Cardiac muscle cell (in vitro differentiated cells and primary cell): Measurements from ENCODE around the gene MKX. TPM values are rescaled to one million over a fixed set of nuclear protein-coding genes. Genes with fewer than 3 reads are reported as not detected.

Source experiments
- DNase-seq, 2 donors: peaks; one replicate each; pipeline versions ENCODE4 v3.0.0 to v3.0.0-alpha.2; 2010 to 2017; ENCODE audit warnings: low read depth in 1 of 2, low spot score in 1 of 2
- H3K27ac ChIP-seq: fragments of 200-600 bp; sonication (generic); 2 replicates; pipeline ENCODE4 v1.5.1; 2016
- H3K27me3 ChIP-seq: fragments of 200-600 bp; sonication (generic); 2 replicates; pipeline ENCODE4 v1.6.0; 2016; ENCODE audit warnings: control low read depth
- H3K36me3 ChIP-seq: fragments of 200-600 bp; sonication (generic); 2 replicates; pipeline ENCODE4 v1.5.1; 2016; ENCODE audit warnings: control low read depth
- H3K4me1 ChIP-seq: fragments of 200-600 bp; sonication (generic); 2 replicates; pipeline ENCODE4 v1.8.1; 2017; ENCODE audit warnings: low read depth, mild to moderate bottlenecking, mixed run types
- H3K4me3 ChIP-seq: fragments of 200-600 bp; sonication (generic); 2 replicates; pipeline ENCODE4 v1.5.1; 2016; ENCODE audit warnings: mild to moderate bottlenecking
- H3K9me3 ChIP-seq: fragments of 200-600 bp; sonication (generic); 2 replicates; pipeline ENCODE4 v1.5.1; 2017; ENCODE audit warnings: low read depth, mild to moderate bottlenecking, control low read depth
- CTCF ChIP-seq: IDR thresholded peaks from 2 replicates; pipeline ENCODE4 v1.5.1; 2012; ENCODE audit warnings: low read depth, mild to moderate bottlenecking, low read length
- polyA plus RNA-seq: library from polyadenylated mRNA; unstranded; fragments of >200 nt; fragmentation: Nextera tagmentation; extraction: Ambion mirVana; gene quantifications from 2 replicates; pipeline ENCODE4 v1.2.1, GENCODE V29; 2016
- total RNA-seq: library from RNA; depleted of rRNA; stranded (reverse); fragments of >200 nt; gene quantifications from 2 replicates; pipeline ENCODE4 v1.2.3, GENCODE V29; 2016

Gene MKX
- total and polyA plus RNA-seq, 2 experiments from 2014 or later = 0.39 TPM; not detected in 1

- no peaks in the 10 kb centered on the region for H3K27me3 ChIP-seq
- no peaks in the 10 kb centered on the region for H3K4me1 ChIP-seq
- H3K27ac ChIP-seq = no peak overlapping the region
- H3K9me3 ChIP-seq = no peaks in the 10 kb centered on the region
- H3K36me3 ChIP-seq = no peaks in the 10 kb centered on the region
- no peak overlapping the region for H3K4me3 ChIP-seq
- TF ChIP-seq CTCF = no peak
- DNase-seq = no peak
Observed at GRCh38 chr10:27638071-27638750, 107.4 kb downstream of the MKX start.

GRCh38 chr10:27637601-27638000 lies 108.0 kb downstream of the MKX start:
- H3K4me1 ChIP-seq = no peaks in the 10 kb centered on the region
- DNase-seq = no peak
- H3K9me3 ChIP-seq = no peaks in the 10 kb centered on the region
- H3K36me3 ChIP-seq = no peaks in the 10 kb centered on the region
- no peak overlapping the region for H3K4me3 ChIP-seq
- no peaks in the 10 kb centered on the region for H3K27me3 ChIP-seq
- TF ChIP-seq CTCF = no peak
- H3K27ac ChIP-seq = no peak overlapping the region

- Histone ChIP-seq H3K9me3 (no peaks in the 10 kb centered on the region), H3K27ac (no peak overlapping the region), H3K36me3 (no peaks in the 10 kb centered on the region), H3K4me1 (no peaks in the 10 kb centered on the region), H3K27me3 (no peaks in the 10 kb centered on the region), H3K4me3 (no peak overlapping the region)
- DNase-seq = no peak
- no peak for TF ChIP-seq CTCF
Observed at GRCh38 chr10:27636816-27637215, 108.8 kb downstream of the MKX start.

GRCh38 chr10:27635699-27636270 lies 109.8 kb downstream of the MKX start:
- no peaks in the 10 kb centered on the region for H3K36me3 ChIP-seq
- TF ChIP-seq CTCF = no peak
- no peak overlapping the region for H3K4me3 ChIP-seq
- no peaks in the 10 kb centered on the region for H3K27me3 ChIP-seq
- no peak overlapping the region for H3K27ac ChIP-seq
- no peak for DNase-seq
- no peaks in the 10 kb centered on the region for H3K9me3 ChIP-seq
- H3K4me1 ChIP-seq = no peaks in the 10 kb centered on the region

GRCh38 chr10:27635290-27635689 lies 110.3 kb downstream of the MKX start:
- Histone ChIP-seq H3K4me3 (no peak overlapping the region), H3K27ac (no peak overlapping the region), H3K9me3 (no peaks in the 10 kb centered on the region), H3K4me1 (no peaks in the 10 kb centered on the region), H3K36me3 (no peaks in the 10 kb centered on the region), H3K27me3 (no peaks in the 10 kb centered on the region)
- DNase-seq = no peak
- TF ChIP-seq CTCF = no peak
